Tibial nerve (tissue), 4 donors: Measurements from ENCODE around the gene SFXN5. TPM values are rescaled to one million over a fixed set of nuclear protein-coding genes. Genes with fewer than 3 reads are reported as not detected.

ENCODE experiments used
- DNase-seq, 2 donors: peaks; one replicate each; pipeline ENCODE4 v3.0.0-alpha.2; 2019; ENCODE audit warnings: low spot score in 2 of 2
- H3K27ac ChIP-seq, 4 donors: fragments of 200-600 bp; sonication (generic) in 3 of 4; one replicate each; pipeline ENCODE4 v1.5.1; 2017 to 2019; ENCODE audit warnings: mild to moderate bottlenecking in 1 of 4
- H3K27me3 ChIP-seq, 2 donors: fragments of 200-600 bp; sonication (generic) in 1 of 2; one replicate each; pipeline versions ENCODE4 v1.5.1 to v1.6.0; 2017 to 2019
- H3K36me3 ChIP-seq, 3 donors: fragments of 200-600 bp; sonication (generic); one replicate each; pipeline ENCODE4 v1.5.1; 2018 to 2019
- H3K4me1 ChIP-seq, 4 donors: fragments of 200-600 bp; sonication (generic) in 3 of 4; one replicate each; pipeline ENCODE4 v1.5.1; 2017 to 2019
- H3K4me3 ChIP-seq, 4 donors: fragments of 200-600 bp; sonication (generic) in 3 of 4; one replicate each; pipeline ENCODE4 v1.5.1; 2017 to 2019; ENCODE audit warnings: mild to moderate bottlenecking in 1 of 4, moderate library complexity in 1 of 4
- H3K9me3 ChIP-seq, 4 donors: fragments of 200-600 bp; sonication (generic) in 3 of 4; one replicate each; pipeline ENCODE4 v1.5.1; 2017 to 2019
- EP300 ChIP-seq, 2 donors: sonication (generic); formaldehyde crosslinking; IDR thresholded peaks; one replicate each; pipeline ENCODE4 v1.6.1; 2017; ENCODE audit warnings: antibody characterized with exemption in 2 of 2, mild to moderate bottlenecking in 1 of 2
- POLR2A ChIP-seq, 2 donors: fragments of 450-650 bp; IDR thresholded peaks; one replicate each; pipeline ENCODE4 v1.6.1; 2017; ENCODE audit warnings: antibody characterized with exemption in 2 of 2, mild to moderate bottlenecking in 2 of 2, moderate library complexity in 2 of 2
- WGBS, 2 donors: methylation state at CpG; one replicate each; pipeline ENCODE4 v1.1.5; 2018; 5-methylcytosine and 5-hydroxymethylcytosine counted together
- total RNA-seq, 4 donors: library from RNA; depleted of rRNA; stranded (reverse); fragments of >200 nt; gene quantifications; one replicate each; pipeline ENCODE4 v1.1.0, GENCODE V29; 2016
- TF ChIP-seq, protein P1 (sequence below), 5 experiments: fragments of 200-600 bp in 3 of 5; fragments of 450-650 bp in 2 of 5; sonication (generic) in 3 of 5; IDR thresholded peaks; one replicate each; pipeline ENCODE4 v1.5.1; 2016 to 2019; ENCODE audit warnings: antibody characterized with exemption in 5 of 5, mild to moderate bottlenecking in 3 of 5, moderate library complexity in 2 of 5

Gene SFXN5
- total RNA-seq, 4 donors from 2014 or later, result 13.8 to 58.1 (median 21.7) TPM

DNA sequence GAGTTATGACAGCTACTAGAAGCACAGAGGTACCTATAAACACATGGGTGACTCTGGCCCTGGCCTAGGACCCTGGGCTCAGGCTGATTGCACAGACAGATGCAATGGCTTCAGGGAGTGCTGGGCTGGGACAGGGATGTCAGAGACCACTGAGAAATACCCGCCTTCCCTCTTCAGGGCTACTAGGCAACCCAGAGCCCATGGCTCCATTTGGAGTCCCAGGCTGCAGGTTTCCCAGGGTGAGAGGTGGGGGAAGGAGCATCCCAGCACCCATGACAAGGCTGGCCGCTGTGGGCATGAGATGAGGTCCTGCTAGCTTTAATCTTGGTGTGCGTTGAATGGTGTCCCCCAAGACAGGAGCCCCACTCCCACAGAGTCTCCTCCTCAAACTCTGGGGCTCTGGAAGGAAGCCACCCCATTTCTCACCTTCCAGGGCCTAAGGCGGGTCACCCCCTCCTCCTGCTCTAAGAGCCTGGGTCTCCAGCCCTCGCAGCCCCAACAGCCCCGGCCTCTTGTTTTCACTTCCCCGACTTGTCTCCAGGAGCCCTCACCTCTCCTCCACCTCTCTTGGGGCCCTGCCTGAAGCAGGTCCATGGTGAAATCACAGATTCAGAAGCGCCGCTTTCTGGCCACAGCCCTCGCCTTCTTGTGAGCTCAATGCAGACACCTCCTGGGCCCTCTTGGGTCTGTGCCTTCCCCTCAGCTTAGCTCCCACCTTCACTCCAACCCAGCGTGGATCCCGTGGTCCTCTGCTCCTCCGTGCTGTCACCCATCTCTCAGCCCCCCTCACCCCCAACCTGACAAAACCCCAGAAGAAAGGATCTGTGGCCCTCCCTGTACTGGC lies 112.7 kb downstream of the SFXN5 start:
- no peaks in the 10 kb centered on the region for H3K4me1 ChIP-seq
- H3K36me3 ChIP-seq, result peaks cover 0 to 60% (median 0%) of the 10 kb centered on the region in 3 donors
- DNase-seq, result no peak
- whole genome bisulfite sequencing, 2 donors, result 95 to 96% methylated on average over 13 of the region's 13 CpGs
- TF ChIP-seq POLR2A (IDR thresholded peaks at IDR 0.05), result no peak
- TF ChIP-seq, protein P1, sequence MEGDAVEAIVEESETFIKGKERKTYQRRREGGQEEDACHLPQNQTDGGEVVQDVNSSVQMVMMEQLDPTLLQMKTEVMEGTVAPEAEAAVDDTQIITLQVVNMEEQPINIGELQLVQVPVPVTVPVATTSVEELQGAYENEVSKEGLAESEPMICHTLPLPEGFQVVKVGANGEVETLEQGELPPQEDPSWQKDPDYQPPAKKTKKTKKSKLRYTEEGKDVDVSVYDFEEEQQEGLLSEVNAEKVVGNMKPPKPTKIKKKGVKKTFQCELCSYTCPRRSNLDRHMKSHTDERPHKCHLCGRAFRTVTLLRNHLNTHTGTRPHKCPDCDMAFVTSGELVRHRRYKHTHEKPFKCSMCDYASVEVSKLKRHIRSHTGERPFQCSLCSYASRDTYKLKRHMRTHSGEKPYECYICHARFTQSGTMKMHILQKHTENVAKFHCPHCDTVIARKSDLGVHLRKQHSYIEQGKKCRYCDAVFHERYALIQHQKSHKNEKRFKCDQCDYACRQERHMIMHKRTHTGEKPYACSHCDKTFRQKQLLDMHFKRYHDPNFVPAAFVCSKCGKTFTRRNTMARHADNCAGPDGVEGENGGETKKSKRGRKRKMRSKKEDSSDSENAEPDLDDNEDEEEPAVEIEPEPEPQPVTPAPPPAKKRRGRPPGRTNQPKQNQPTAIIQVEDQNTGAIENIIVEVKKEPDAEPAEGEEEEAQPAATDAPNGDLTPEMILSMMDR (IDR thresholded peaks at IDR 0.05), result no peak
- H3K27ac ChIP-seq, result no peak overlapping the region
- no peak overlapping the region for H3K4me3 ChIP-seq
- no peaks in the 10 kb centered on the region for H3K27me3 ChIP-seq
- no peaks in the 10 kb centered on the region for H3K9me3 ChIP-seq

DNA sequence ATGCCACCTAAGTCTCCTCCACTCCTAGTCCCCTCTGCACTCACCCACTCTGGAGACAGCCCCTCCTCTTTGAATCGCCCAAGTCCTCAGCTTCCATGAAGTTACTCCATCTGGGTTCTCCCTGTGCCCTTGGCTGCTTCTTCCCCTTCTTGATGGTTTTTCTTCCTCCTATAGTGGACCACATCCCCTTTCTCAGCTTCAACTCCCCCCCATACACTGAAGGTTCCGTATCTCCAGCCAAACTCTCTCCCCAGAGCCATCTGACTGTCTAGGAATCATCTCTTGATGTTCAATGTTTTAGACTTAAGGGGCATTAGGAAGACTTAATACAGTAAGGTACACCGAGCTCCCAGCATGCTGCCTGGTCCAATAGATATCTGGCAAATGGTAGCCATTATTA lies 114.6 kb downstream of the SFXN5 start:
- Histone ChIP-seq H3K9me3 (no peaks in the 10 kb centered on the region), H3K27ac (no peak overlapping the region), H3K4me3 (no peak overlapping the region), H3K36me3 (peaks cover 0 to 60% (median 0%) of the 10 kb centered on the region in 3 donors), H3K4me1 (no peaks in the 10 kb centered on the region), H3K27me3 (no peaks in the 10 kb centered on the region)
- WGBS, 2 donors, result 88 to 91% methylated on average over 3 of the region's 3 CpGs
- TF ChIP-seq, protein P1 (IDR thresholded peaks at IDR 0.05), result no peak
- TF ChIP-seq POLR2A (IDR thresholded peaks at IDR 0.05) (no peak), EP300 (IDR thresholded peaks at IDR 0.05) (no peak)
- no peak for DNase-seq

DNA sequence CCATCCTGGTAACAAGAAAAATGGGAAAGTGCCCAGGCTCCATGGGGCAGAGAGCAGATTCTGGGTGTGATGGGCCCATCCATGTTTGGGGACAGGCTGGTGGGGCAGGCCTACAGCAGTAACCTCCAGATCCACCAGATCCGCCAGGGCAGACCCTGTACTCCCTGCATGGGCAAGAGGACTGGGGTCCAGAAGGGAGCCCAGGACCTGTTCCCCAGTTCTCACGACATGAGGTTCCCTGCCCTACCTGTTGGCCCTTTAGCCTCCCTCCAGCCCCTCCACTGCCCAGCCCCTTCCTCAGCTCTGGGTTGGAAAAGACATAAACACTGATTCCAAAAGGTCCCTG lies 115.5 kb downstream of the SFXN5 start:
- WGBS, 2 donors, result 96 to 100% methylated on average over 2 of the region's 2 CpGs
- Histone ChIP-seq H3K4me1 (no peaks in the 10 kb centered on the region), H3K27ac (no peak overlapping the region), H3K9me3 (no peaks in the 10 kb centered on the region), H3K36me3 (peaks cover 0 to 63% (median 0%) of the 10 kb centered on the region in 3 donors), H3K27me3 (no peaks in the 10 kb centered on the region), H3K4me3 (no peak overlapping the region)
- TF ChIP-seq, protein P1 (IDR thresholded peaks at IDR 0.05), result no peak
- TF ChIP-seq EP300 (IDR thresholded peaks at IDR 0.05), result no peak
- TF ChIP-seq POLR2A (IDR thresholded peaks at IDR 0.05), result no peak
- DNase-seq, result no peak

DNA sequence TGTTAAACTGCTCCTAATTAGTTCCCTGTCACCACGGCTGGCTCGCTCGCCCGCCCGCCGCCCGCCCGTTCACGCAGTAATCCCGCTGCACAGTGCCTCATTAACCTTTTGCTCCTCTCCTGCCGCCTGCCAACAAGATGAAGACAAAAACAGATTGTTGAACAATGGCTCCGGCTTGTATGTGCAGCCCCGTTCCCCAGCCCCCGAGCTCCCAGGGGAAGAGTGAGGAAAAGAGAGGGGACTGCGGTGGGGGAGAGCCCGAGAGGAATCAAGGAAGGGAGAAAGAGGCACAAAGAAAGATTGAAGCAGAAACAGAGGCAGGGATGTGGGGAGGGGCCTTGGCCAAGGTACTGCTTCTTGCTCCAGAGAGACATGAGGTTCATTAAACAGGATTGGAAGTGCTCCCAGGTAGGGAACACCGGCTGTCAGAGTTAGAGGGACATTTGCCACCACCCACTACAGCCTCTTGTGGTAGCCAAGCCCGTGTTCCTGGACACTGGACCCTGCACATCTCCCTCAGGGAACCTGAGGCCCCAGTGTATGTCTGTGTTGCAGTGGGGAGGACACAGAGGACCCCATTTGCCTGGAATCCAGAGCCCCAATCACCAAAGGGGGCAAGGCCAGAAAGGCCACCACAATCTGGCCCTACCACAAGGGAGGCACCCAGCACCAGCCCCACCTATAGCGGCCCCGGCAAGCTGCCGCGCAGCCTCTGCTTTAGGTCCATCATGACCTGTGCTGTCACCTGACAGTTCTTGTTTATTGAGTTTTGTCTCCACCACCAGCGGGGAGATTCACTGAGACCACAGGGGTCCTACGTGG lies 116.1 kb downstream of the SFXN5 start:
- TF ChIP-seq EP300 (IDR thresholded peaks at IDR 0.05), result no peak
- TF ChIP-seq POLR2A (IDR thresholded peaks at IDR 0.05), result no peak
- TF ChIP-seq, protein P1 (IDR thresholded peaks at IDR 0.05), result no peak
- Histone ChIP-seq H3K27me3 (no peaks in the 10 kb centered on the region), H3K4me3 (no peak overlapping the region), H3K4me1 (no peaks in the 10 kb centered on the region), H3K9me3 (no peaks in the 10 kb centered on the region), H3K27ac (no peak overlapping the region), H3K36me3 (peaks cover 0 to 67% (median 0%) of the 10 kb centered on the region in 3 donors)
- 63 to 65% methylated on average over 24 of the region's 24 CpGs for whole genome bisulfite sequencing, 2 donors
- no peak for DNase-seq
